Mucosa of gallbladder (tissue), 1 donor: ENCODE measurements around the gene CAPN14. TPM values are rescaled to one million over a fixed set of nuclear protein-coding genes. Genes with fewer than 3 reads are reported as not detected.
A peak's percentile ranks its signal among the peaks of the same experiment; 100 is the strongest.

ENCODE experiments used
- DNase-seq: peaks from one replicate; pipeline ENCODE4 v3.0.0-alpha.2; 2020; ENCODE audit warnings: low spot score
- total RNA-seq: library from RNA; stranded (reverse); gene quantifications from one replicate; pipeline ENCODE4 v1.2.1, GENCODE V29; 2021
- donor health status: DM: no; HTN: no; CAD: no.

Gene CAPN14
- total RNA-seq, 1 donor from 2014 or later = 0.14 TPM

GRCh38 chr2:31140151-31140550 is 77.2 kb downstream of the CAPN14 start:
- no peak for DNase-seq

- no peak for DNase-seq
These were observed 77.6 kb downstream of the CAPN14 start for GRCh38 chr2:31139671-31140070.

DNA sequence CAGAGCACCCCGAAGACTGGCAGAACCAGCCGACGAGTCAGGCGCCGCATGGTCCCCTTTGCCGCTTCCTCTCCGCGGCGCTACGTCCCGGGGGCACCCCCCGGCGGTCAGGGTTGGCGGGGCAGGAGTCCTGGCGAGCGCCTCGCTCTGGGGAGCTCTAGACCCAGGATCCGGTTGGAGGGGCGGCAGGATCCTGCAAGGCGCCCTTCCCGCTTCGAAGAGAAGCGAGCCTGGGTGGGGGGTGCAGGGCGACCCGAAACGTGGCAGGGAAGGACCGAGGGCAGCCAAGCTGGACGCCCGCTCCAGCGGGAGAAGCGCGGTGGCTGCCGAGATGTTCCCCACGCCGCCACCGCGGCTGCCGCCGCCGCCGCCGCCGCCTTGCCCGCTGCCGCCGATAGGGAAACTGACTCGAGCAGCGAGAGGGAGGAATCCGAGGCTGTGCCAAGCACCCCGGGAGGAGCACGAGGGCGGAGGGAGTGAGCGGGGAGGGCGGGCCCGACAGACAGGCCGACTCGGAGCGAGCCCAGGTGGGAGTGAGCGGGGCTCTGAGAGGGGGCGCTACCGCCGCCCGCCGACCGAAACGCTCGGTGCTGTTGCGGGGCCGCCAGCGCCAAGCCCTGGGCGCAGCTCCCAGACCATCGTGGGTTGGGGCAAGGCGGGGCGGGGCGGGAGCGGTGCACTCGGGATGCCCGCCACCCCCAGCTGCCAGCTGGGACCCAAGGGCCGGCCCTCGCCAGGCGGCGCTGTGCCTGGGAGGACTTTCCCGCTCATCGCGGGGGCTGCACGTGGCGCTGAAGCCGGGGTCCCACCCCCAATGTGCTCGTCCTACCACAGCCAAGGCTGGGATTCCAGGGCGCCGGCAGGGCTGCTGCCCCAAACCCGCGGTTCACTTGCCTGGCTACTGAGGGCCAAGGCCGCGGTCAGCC is 79.0 kb downstream of the CAPN14 start, which contains the start of gene GALNT14:
TSS of gene GALNT14 (minus strand) at position 404 of the 926 bp plus-strand sequence. CDS start at position 50, 354 bp downstream.
- DNase-seq = peak; percentile 39

DNA sequence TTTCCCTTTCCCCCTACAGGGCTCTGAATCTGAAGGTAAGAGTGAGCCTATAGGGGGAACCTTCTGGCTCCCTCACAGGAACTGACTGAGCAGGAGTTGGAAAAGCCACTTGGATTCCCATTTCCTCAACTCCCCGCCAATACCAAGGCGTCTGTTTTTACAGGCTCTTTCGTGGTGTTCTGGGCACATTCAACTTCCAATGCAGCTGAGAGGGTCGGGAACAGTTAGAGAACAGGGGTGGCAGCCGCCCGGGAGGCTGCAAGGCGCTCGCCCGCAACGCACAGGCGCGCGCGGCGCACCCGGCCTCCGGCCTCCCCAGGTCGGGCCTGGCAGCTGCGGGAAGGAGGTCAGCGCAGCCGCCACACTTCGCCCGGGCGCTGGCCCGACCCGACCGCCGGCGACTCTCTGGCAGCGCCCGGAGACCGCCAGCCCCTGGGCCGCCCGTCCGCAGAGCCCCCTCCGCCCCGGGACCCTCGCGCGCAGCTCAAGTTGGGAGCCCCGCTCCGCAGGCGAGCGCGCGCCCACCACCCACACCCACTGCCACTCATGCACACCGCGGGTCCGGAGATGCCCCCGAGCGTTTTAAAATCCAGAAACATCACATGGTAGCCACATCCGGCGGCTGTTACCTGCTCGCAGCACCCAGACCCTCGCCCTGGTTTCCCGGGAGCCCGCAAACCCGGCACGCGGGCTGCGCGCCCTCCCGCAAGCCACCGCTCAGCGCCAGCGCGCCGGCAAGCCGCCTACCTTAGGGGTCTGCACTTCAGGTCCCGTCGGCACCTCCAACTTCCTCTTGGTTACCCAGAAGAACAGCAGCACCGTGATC is 79.9 kb downstream of the CAPN14 start:
- no peak for DNase-seq

GRCh38 chr2:31136732-31137131 is 80.6 kb downstream of the CAPN14 start:
- DNase-seq = no peak

DNA sequence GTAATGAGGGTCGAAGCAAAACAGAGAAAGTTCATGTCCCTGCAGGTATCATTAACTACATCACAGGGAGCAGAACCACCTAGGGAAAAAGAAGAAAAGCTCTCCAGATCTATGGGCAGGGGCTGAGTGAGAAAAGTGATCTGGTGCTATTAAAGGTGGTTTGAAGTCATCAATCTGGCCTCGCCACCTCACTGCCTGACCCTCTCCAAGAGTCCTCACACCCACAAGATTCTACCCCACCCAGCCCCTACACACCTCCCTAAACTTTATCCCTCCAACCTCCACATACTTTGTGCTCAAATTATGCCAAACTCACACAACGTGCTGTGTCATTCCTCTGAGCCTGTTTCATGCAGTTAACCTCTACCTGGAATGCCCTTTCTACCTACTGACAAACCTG is 81.3 kb downstream of the CAPN14 start:
- DNase-seq = no peak

DNA sequence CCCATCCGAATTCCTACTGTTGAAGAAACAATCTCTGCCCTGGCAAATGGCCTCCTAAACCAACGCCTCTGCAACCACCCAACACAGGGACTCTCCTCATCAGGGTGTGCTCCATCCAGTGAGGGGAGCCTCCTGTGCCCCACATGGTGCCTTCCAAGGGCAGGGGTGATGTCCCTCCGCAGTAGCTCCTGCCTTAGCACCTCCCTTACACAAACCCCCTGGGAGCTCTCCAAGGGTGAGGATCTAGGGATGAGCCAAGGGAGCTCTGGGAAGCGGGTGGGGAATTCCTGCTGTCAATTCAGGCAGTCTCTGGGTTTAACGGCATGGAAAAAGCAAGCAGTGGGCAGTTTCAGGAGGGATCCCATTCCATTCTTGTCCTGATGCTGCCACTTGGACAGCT is 82.8 kb downstream of the CAPN14 start:
- DNase-seq = no peak

DNA sequence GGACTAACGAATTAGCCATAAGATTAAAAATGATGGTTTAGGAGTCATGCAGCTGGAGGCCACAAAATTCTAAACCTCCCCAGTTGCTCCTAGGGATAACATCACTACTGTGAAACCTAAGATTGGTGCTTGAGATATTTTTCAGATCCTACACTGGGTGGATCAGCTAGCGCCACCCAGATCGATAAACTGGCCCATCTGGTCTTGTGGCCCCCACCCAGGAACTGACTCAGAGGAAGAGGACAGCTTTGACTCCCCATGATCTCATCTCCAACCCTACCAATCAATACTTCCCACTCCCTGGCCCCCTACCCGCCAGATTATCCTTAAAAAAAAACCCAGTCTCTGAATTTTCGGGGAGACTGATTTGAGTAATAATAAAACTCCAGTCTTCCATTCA is 84.5 kb downstream of the CAPN14 start:
- no peak for DNase-seq

DNA sequence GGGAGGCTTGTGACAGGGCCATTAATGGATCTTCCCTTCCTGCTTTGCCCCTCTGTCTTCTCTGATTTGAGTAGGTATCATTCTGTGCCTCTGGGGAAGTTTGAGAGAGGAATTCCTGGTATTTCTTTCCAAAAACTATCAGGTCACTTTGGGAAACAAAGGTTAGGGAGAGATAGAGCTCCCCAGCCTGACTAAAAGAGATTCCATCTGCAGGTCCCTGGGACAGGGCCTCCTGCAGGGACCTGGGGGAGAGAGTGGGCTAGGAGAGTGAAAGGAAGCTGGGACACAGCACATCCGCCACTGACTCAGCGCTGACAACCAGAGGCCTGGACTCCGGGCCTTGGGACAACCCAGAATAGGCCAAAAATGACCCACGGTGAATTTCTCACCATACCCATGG is 85.4 kb downstream of the CAPN14 start:
- DNase-seq = no peak

DNA sequence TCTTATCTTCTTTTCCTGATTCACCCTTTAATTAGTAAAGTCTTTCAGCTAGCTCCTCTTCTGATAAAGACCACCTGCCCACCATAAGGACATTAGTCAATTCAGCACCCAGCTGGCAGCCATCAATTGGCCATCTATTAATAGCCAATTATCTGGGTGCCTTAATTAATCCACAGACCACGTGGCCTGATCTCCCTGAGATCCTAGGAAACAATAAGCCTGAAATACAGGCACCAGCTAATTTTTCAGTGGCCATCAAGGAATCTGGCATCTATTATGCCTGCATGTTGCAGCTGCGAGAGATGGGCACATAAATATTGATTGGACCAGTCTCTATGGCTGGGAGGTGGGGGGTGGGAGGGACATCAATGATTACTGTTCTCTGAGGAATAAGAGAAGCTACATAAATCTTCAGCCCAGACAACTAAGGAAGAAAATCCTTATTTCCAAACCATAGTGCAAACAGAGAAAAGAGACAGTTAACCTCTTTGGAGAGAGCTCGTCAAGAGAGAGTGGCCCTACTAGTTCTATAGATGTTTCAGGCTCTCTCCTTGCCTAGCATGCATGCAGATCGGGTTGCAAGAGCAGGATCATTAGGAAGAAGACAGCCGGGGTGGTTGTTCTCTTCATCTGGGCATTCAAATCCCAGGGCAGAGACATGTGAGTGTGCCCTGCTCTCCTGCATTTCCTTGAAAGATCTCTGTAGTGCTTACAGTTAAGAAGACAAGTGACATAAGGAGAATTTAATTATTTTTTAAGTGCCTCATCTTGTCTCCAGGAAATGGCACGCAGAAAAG is 87.7 kb downstream of the CAPN14 start:
- DNase-seq = no peak

DNA sequence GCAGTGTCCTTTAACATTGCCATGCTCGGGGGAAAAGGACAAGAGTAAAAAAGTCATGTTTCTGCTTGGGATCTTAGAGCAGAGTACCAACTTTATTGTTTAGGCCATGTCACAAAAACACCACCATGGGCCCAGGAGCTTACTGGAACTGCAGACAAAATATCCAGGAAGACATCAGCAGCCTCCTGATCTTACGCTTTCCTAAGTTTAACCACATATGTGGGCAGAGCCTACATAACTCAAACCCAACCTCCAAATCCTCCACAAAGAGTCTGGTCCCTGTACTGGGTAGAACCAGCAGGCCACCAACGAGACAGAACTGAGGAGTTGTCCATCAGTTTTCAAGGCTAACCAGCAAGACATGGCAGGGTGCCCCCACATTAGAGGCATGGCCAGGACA is 89.4 kb downstream of the CAPN14 start:
- no peak for DNase-seq

DNA sequence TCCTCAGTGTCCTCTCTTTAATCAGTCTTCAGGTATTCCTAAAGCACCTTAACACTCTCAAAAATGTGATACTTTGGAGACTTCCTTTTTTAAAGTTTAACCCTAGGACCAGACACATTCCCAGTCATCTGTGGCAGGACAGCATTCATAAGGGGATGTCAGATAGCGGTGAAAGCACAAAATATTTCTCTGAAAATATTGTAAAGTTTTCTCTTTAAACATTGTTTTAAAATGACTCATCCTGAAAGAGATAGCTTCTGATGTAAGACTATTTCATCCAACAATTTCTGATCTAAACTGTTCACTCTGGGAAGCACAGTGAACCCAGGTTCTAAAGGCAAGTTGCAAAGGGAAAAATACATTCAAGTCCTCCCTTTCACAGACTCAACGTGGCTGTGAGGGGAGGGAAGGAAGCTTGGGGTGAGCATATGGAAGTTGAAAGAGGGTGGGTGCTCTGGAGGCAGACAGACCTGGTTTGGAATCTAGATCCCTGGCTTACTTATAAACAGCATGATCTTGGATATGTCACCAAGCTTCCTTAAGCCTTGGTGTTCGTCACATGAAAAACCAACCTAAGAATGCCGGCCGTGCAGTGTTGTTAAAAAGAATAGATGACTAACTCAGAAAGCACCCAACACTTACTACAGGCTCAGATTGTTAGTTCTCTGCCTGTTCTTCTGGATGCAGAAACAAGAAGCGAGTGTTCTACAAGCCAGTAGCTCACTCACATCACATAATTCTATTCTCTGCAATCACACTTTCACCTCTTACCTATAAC is 91.2 kb downstream of the CAPN14 start:
- DNase-seq = no peak

GRCh38 chr2:31124904-31125303 is 92.4 kb downstream of the CAPN14 start:
- DNase-seq = no peak

Other genes with a start within 250 kb of the CAPN14 start
- gene GALNT14, start 79.1 kb downstream of the CAPN14 start, total RNA-seq = 7.6 TPM
- gene EHD3, start 16.6 kb upstream of the CAPN14 start, total RNA-seq = 6.7 TPM
- 4.6 TPM for gene XDH, start 197.2 kb upstream of the CAPN14 start, total RNA-seq